T-helper 2 cell treated with Interferon-gamma antibody and Interleukin-4, amounts not matched to agents 5 μg/mL and 100 μg/mL, for 36 hours (primary cell): ENCODE results near the gene QDPR.
"Not testable (repeated sequence)": the region's sequence is repeated elsewhere in the genome, so short reads cannot be mapped to it uniquely, and the experiment has no call there.

ENCODE experiments used
- DNase-seq: peaks from one replicate; pipeline ENCODE4 v3.0.0; 2021; ENCODE audit warnings: low spot score
- H3K27ac Mint-ChIP-seq: one replicate; pipeline ENCODE4 v1.8.0; 2021; ENCODE audit warnings: mild to moderate bottlenecking, mixed read lengths
- H3K27me3 Mint-ChIP-seq: one replicate; pipeline ENCODE4 v1.8.0; 2021; ENCODE audit warnings: low read depth, mixed read lengths
- H3K36me3 Mint-ChIP-seq: one replicate; pipeline ENCODE4 v1.8.0; 2021; ENCODE audit warnings: low read depth, mixed read lengths
- H3K4me1 Mint-ChIP-seq: one replicate; pipeline ENCODE4 v1.8.0; 2021; ENCODE audit warnings: low read depth, mixed read lengths
- H3K4me3 Mint-ChIP-seq: one replicate; pipeline ENCODE4 v1.8.0; 2022; ENCODE audit warnings: mild to moderate bottlenecking, moderate library complexity, mixed read lengths
- H3K9me3 Mint-ChIP-seq: one replicate; pipeline ENCODE4 v1.8.0; 2021; ENCODE audit warnings: mixed read lengths

QDPR gene

DNA sequence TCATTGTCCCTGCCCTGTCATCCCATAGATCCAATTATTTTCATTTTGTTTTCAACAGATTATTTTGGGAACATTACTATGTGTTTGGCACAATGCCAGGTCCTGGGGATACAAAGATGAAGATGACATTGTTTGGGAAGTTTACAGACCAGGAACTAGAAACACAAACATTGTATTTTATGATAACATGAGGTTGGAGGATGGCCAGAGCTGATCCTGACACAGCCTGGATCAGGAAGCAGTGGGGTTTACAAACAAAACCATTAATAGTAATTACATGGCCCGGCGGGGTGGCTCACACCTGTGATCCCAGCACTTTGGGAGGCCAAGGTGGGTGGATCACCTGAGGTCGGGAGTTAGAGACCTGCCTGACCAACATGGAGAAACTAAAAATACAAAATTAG is 32.9 kb upstream of the QDPR start:
- no peak overlapping the region for H3K4me3 Mint-ChIP-seq
- H3K4me1 Mint-ChIP-seq: peaks cover 4% of the 10 kb centered on the region
- DNase-seq: no peak
- no peaks in the 10 kb centered on the region for H3K36me3 Mint-ChIP-seq
- H3K9me3 Mint-ChIP-seq: no peaks in the 10 kb centered on the region
- H3K27me3 Mint-ChIP-seq: peaks cover 12% of the 10 kb centered on the region
- H3K27ac Mint-ChIP-seq: no peak overlapping the region

DNA sequence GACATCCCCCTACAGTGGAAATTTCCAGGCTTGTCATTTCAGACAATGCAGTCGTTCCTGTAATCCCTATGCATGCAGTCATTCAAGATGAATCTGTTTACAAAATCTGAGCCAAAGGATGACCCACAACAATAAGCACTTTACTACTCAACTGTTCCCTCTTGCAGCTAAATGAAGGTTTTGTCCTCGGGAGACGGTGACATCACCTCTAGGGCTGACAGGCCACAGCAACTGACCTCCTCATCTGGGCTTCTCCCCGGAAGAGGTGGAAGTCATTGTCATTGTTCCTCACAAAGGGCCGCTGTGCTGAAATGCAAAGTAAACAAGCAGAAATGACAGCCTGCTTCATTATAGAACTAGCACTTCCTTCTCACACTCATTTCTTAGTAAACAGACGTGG is 32.3 kb upstream of the QDPR start:
- no peak for DNase-seq
- peaks cover 12% of the 10 kb centered on the region for H3K27me3 Mint-ChIP-seq
- H3K4me3 Mint-ChIP-seq: no peak overlapping the region
- H3K4me1 Mint-ChIP-seq: peaks cover 4% of the 10 kb centered on the region
- no peaks in the 10 kb centered on the region for H3K9me3 Mint-ChIP-seq
- H3K36me3 Mint-ChIP-seq: no peaks in the 10 kb centered on the region
- H3K27ac Mint-ChIP-seq: no peak overlapping the region

DNA sequence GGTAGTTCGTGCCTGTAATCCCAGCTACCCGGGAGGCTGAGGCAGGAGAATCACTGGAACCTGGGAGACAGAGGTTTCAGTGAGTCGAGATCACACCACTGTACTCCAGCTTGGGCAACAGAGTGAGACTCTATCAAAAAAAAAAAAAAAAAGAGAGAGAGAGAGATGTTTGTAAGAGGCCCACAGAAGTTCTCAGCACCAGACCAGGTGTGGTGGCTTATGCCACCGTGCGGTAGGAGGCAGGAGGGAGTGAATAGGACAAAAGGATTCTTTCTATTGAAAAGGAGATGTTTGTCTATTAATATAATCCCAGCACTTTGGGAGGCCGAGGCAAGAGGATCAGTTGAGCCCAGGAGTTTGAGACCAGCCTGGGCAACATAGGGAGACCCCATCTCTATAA is 25.2 kb upstream of the QDPR start:
- not testable (repeated sequence) for H3K27ac Mint-ChIP-seq

DNA sequence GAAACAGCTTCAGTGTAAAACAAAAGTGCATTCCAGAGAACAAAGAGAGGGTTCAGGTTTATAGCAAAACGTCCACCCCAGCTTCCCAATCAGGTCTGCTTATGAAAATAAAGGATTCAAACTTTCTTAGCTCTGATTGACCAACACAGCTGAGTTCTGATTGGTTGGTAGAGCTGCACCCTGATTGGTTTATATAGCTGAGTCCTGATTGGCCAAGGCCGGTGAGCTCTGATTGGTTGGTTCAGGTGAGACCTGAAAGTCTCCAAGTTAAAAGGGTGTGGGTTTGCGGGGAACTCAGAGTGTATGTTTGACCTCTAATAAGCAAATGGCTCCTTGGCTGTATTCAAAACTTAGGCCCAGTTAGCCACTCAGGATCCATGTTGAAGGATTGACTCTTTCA is 24.0 kb upstream of the QDPR start:
- DNase-seq: no peak
- no peaks in the 10 kb centered on the region for H3K36me3 Mint-ChIP-seq
- H3K4me1 Mint-ChIP-seq: peaks cover 4% of the 10 kb centered on the region
- H3K27ac Mint-ChIP-seq: no peak overlapping the region
- no peaks in the 10 kb centered on the region for H3K9me3 Mint-ChIP-seq
- H3K4me3 Mint-ChIP-seq: no peak overlapping the region
- H3K27me3 Mint-ChIP-seq: peaks cover 6% of the 10 kb centered on the region

More for the DNA sequence above, 25.2 kb upstream of the QDPR start:
- not testable (repeated sequence) for H3K9me3 Mint-ChIP-seq, H3K4me3 Mint-ChIP-seq, DNase-seq, H3K27me3 Mint-ChIP-seq, H3K36me3 Mint-ChIP-seq, H3K4me1 Mint-ChIP-seq

DNA sequence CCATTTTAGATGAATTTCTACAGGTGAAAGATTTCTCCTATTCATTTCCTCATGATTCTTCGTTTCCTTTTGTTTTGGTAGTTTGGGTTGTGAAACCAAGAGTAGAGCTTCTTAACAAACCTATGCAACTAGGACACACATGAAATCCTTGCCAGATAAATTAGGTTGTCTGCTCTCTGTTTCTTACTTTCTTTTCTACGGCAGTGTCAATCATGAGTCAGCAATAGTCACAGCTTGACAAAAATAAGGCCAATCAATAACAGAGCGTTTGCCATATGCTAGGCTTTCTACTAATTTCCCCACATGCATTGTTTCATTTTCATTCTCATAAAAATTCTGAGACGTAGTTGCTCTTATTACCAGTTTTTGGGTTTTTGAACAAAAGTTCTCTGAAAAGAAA is 23.4 kb upstream of the QDPR start:
- Mint-ChIP-seq H3K9me3 (no peaks in the 10 kb centered on the region), H3K4me3 (no peak overlapping the region), H3K4me1 (peaks cover 4% of the 10 kb centered on the region), H3K27me3 (peaks cover 7% of the 10 kb centered on the region), H3K36me3 (no peaks in the 10 kb centered on the region), H3K27ac (no peak overlapping the region)
- DNase-seq: no peak

DNA sequence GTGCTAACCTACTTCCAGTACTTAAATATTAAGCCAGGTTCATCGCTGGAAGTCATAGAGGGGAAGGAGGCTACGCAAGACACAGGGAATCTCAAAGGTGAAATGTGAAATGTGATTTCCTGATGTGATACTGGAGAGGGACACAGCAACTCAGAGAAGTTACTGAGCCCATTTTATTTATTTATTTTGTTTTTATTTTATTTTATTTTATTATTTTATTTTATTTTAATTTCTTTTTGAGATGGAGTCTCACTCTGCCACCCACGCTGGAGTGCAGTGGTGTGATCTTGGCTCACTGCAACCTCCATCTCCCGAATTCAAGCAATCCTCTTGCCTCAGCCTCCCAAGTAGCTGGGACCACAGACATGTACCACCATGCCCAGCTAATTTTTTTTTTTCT is 22.8 kb upstream of the QDPR start:
- no peak overlapping the region for H3K4me3 Mint-ChIP-seq
- no peaks in the 10 kb centered on the region for H3K36me3 Mint-ChIP-seq
- DNase-seq: no peak
- H3K27ac Mint-ChIP-seq: no peak overlapping the region
- peaks cover 5% of the 10 kb centered on the region for H3K27me3 Mint-ChIP-seq
- H3K9me3 Mint-ChIP-seq: no peaks in the 10 kb centered on the region
- H3K4me1 Mint-ChIP-seq: peaks cover 4% of the 10 kb centered on the region

DNA sequence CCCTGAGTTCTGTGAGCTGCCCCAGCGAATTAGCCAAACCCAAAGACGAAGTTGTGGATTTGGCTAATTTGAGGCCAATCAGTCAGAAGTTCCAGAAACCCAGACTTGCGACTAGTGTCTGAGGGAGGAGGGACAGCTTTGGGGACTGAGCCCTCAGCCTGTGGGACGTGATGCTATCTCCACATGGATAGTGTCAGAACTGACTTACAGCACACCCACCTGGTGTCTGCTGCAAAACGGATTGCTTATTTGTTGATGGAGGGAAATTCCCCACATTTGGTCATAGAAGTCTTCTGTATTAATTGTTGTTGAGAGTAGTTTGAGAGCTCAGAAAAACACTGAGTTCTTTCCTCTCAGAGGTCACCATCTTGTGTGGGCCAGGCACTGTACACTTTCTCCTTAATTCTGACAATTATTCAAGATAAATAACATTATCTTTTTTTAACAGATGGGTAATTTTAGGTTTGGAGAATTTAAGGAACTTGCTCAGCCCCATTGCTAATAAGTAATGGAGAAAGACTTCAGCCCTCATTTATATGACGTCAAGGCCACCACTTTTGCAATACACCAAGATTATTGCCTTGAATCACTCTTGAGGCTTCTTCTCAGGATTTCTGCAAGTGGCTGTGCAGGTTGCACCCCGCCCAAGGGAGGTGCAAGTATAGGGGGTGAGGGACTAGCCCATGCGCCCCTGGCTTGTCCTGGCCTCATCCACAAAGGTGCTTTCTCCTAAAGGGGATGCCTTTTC is 19.8 kb upstream of the QDPR start:
- H3K27ac Mint-ChIP-seq: no peak overlapping the region
- no peaks in the 10 kb centered on the region for H3K36me3 Mint-ChIP-seq
- H3K4me3 Mint-ChIP-seq: no peak overlapping the region
- H3K9me3 Mint-ChIP-seq: no peaks in the 10 kb centered on the region
- peaks cover 4% of the 10 kb centered on the region for H3K4me1 Mint-ChIP-seq
- no peak for DNase-seq
- peaks cover 10% of the 10 kb centered on the region for H3K27me3 Mint-ChIP-seq

DNA sequence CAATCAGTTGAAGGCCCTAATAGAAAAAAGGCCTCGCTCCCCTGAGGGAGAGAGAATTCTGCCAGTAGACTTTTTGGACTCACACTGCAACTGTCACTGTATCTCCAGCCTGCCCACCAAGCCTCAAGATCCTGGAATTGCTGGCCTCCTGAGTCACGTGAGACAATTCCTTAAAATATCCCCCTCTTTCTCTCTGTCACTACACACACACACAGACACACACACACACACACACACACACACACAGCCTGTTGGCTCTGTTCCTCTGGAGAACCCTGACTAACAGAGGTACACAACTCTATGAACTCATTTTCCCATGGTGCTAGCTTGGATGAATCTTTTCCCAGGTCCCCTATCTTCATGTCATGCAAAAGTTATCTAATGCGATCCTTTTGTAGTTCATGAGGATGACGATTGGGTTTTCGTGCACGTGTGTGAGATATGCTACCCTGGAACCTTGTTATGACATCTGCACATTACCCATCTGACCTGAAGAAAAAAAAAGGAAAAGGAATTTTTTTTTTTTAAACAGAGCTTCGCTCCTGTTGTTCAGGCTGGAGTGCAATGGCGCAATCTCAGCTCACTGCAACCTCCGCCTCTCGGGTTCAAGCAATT is 16.8 kb upstream of the QDPR start:
- Mint-ChIP-seq H3K36me3 (no peaks in the 10 kb centered on the region), H3K4me1 (no peaks in the 10 kb centered on the region)
- no peak for DNase-seq

DNA sequence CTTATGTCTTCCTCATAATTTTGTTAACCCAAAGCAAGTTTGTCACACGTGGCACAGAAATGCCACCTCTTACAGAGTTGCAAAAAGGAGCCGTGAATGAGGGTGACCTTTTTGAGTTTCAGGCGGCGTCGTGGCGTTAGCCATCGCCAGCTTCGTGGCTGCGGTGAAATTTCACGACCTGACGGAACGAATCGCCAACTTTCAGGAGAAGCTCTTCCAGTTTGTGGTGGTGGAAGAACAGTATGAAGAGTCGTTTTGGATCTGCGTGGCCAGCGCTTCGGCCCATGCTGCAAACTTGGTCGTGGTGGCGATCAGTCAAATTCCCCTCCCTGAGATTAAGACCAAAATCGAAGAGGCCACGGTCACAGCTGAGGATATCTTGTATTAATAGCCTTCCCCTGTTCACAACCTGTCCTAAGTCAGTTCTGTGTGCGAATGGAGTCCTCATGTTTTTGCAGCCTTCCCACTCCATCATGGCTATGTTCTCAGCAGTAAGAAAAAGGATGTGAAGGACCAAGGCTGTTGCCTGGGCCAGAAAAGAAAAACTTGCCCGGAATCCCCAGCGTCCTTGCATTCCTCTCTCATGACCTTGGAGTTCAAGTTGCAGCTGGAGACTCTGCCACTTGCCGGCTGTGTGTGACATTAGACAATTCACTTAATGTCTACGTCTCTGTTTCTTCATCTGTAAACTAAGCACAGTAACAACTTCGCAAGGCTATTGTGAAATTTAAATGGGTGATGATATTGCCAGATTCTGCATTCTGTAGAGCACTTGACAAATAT is 15.0 kb upstream of the QDPR start:
- DNase-seq: no peak
- Mint-ChIP-seq H3K36me3 (no peaks in the 10 kb centered on the region), H3K27ac (no peak overlapping the region), H3K27me3 (peaks cover 13% of the 10 kb centered on the region), H3K4me3 (no peak overlapping the region), H3K4me1 (no peaks in the 10 kb centered on the region), H3K9me3 (no peaks in the 10 kb centered on the region)

More for the DNA sequence above, 16.8 kb upstream of the QDPR start:
- H3K9me3 Mint-ChIP-seq: no peaks in the 10 kb centered on the region
- no peak overlapping the region for H3K4me3 Mint-ChIP-seq
- peaks cover 12% of the 10 kb centered on the region for H3K27me3 Mint-ChIP-seq
- H3K27ac Mint-ChIP-seq: no peak overlapping the region

DNA sequence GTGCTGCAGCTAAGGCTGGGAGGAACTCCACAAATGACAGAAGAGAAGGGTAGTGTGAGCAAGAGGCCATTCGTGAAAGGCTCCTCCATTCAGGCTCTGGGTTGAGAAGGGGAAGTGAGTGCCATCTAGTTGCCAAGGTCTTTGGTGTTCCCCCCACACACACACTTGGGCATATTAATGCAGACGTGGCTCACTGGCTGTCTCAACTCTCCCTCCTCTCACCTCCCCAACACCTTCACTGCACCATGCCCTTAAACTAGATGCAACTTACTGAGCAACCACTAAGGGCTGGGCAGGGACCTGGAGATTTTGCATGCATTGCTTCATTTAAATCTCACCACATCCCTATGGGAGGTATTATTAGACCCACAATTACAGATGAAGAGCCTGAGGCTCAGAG is 11.8 kb upstream of the QDPR start:
- H3K27me3 Mint-ChIP-seq: peaks cover 23% of the 10 kb centered on the region
- H3K4me3 Mint-ChIP-seq: no peak overlapping the region
- no peak for DNase-seq
- H3K36me3 Mint-ChIP-seq: no peaks in the 10 kb centered on the region
- H3K9me3 Mint-ChIP-seq: no peaks in the 10 kb centered on the region
- no peaks in the 10 kb centered on the region for H3K4me1 Mint-ChIP-seq
- no peak overlapping the region for H3K27ac Mint-ChIP-seq

DNA sequence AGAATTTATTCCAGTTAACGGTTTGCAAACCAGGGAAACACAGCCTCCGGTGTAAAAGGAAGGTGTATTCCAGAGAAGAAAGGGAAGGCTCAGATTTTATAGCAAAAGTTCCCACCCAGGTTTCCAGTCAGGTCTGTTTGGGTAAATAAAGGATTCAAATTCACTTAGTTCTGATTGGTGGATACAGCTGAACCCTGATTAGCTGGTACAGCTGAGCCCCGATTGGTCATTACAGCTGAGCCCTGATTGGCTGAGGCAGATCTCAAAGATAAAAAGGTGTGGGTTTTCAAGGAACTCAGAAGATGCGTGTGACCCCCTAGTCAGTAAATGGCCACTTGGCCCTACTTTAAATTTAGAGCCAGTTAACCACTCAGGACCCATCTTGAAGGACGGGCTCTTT is 9.7 kb upstream of the QDPR start:
- no peak overlapping the region for H3K27ac Mint-ChIP-seq
- DNase-seq: no peak
- no peak overlapping the region for H3K4me3 Mint-ChIP-seq
- no peaks in the 10 kb centered on the region for H3K4me1 Mint-ChIP-seq
- no peaks in the 10 kb centered on the region for H3K36me3 Mint-ChIP-seq
- no peaks in the 10 kb centered on the region for H3K9me3 Mint-ChIP-seq
- H3K27me3 Mint-ChIP-seq: peaks cover 27% of the 10 kb centered on the region

DNA sequence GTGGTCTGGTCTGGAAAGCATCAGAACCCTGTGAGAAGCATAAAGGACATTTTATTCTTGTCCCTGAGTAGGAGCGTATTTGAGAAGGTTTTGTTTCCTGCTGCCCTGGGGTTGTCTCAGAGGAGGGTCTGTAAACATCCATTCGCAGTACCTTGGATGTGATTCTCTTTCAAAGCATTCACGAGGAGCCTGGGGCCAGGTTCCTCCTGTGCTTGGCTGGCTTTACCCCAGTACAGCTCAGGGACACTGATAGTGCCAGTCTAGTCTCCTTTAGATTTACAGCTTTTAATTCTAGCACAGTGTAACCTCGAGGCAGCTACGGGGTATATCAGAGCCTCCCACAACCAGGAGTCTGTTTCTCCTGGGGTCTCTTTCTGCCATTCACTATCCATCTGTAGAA is 5.8 kb upstream of the QDPR start:
- no peaks in the 10 kb centered on the region for H3K9me3 Mint-ChIP-seq
- DNase-seq: no peak
- no peaks in the 10 kb centered on the region for H3K36me3 Mint-ChIP-seq

DNA sequence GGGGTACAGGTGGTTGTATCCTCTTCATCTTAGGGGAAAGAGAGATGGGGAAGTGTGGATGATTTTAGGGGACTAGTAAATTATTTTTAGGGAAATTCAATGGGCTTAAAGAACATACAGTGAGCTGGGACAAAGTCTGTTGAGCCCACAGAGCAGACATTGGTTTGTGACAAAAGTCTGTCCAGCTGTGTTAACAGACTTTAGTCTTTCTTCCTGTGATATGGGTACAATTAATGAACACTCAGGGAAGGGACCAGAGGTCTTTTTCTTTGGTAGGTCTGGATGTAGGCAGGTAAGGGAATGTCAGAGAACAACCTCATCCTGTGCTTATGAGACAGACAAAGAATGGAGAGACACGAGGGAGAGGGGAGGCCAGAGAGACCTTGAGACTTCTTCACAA is 5.1 kb upstream of the QDPR start:
- H3K4me3 Mint-ChIP-seq: no peak overlapping the region

More for the DNA sequence above, 5.8 kb upstream of the QDPR start:
- H3K4me3 Mint-ChIP-seq: no peak overlapping the region
- peaks cover 6% of the 10 kb centered on the region for H3K4me1 Mint-ChIP-seq
- no peak overlapping the region for H3K27ac Mint-ChIP-seq
- peaks cover 27% of the 10 kb centered on the region for H3K27me3 Mint-ChIP-seq

More for the DNA sequence above, 5.1 kb upstream of the QDPR start:
- H3K9me3 Mint-ChIP-seq: no peaks in the 10 kb centered on the region
- no peaks in the 10 kb centered on the region for H3K36me3 Mint-ChIP-seq
- no peak for DNase-seq
- H3K27me3 Mint-ChIP-seq: peaks cover 27% of the 10 kb centered on the region
- H3K4me1 Mint-ChIP-seq: peaks cover 10% of the 10 kb centered on the region
- H3K27ac Mint-ChIP-seq: no peak overlapping the region
